ENCODE results near the gene CTDNEP1.

DNA sequence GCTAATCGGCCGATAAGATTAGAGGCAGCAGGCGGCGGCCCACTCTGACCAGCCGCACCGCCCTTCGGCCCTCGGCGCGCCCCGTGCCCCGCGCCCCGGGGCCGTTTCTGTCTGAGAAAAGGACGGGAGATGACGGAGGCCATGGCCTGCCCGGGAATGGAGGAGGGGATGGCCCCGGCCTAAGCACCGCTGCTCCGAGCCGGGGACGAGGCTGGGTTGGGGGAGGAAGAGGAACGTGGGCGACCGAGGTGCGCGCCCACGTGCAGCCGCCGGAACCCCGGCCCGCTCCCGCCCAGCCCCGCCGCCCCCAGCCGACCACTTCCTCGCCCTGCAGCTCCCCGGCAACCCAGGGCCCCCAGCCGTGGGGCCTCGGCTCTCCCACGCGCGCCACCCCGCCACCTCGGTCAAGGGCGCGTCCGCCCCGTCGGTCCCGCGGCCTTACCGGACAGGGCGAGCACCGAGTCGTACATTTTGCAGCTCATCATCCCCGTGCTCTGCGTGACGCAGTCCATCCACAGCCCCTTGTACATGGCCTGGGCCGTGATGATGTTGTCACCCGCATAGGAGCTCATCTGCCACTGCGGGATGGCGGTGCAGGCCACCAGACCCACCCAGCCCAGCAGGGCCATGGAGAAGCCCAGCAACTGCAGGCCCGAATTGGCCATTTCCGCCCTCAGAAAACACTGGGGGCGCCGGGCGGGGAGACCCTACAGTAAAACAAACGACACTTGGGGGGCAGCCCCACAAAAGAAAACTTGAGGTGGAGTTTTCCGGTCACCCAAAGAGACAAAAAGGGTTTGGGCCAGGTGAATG is 10.1 kb upstream of the CTDNEP1 start:
- TF ChIP-seq ZNF274 (IDR thresholded peaks at IDR 0.05; ENCODE audit: low read depth, low read length) (no peak), SUZ12 (IDR thresholded peaks at IDR 0.05; ENCODE audit: extremely low read depth, insufficient read depth, insufficient read length) (no peak)
